KBM-7 (cell line): ENCODE measurements around the gene ADA.
"Not testable (repeated sequence)": the region's sequence is repeated elsewhere in the genome, so short reads cannot be mapped to it uniquely, and the experiment has no call there.

ENCODE experiments used
- DNase-seq: peaks from one replicate; pipeline ENCODE4 v3.0.0-alpha.2; 2015
- in situ Hi-C: fragments of 300-500 bp; cut with MboI; formaldehyde crosslinking; loops from 2 replicates; pipeline ENCODE4 v1.14.3; 2020; ENCODE audit warnings: low sequenced_read_pairs, low pct_unique_long_range_greater_than_20kb, mixed read lengths

Gene ADA

GRCh38 chr20:44681796-44682566, 30.5 kb upstream of the ADA start:
- in situ Hi-C loops: no loop called here
- DNase-seq: no peak

- in situ Hi-C loops: no loop called here
- DNase-seq: no peak
Measured at GRCh38 chr20:44678990-44679611, 27.6 kb upstream of the ADA start.

GRCh38 chr20:44678242-44678641, 26.7 kb upstream of the ADA start:
- DNase-seq: peak; percentile 39
- in situ Hi-C loops: no loop called here

- in situ Hi-C loops, DNase-seq: not testable (repeated sequence)
Measured at GRCh38 chr20:44672318-44672902, 20.9 kb upstream of the ADA start.

GRCh38 chr20:44671541-44671940, 20.0 kb upstream of the ADA start:
- in situ Hi-C loops: not testable (repeated sequence)
- DNase-seq: peak; percentile 62

GRCh38 chr20:44670851-44671250, 19.4 kb upstream of the ADA start:
- in situ Hi-C loops, DNase-seq: not testable (repeated sequence)

- in situ Hi-C loops: no loop called here
Measured at GRCh38 chr20:44666066-44666465, 14.6 kb upstream of the ADA start.

GRCh38 chr20:44664131-44664530, 12.6 kb upstream of the ADA start:
- in situ Hi-C loops: no loop called here
- peak; percentile 66 for DNase-seq

More at GRCh38 chr20:44666066-44666465, 14.6 kb upstream of the ADA start:
- DNase-seq: no peak

GRCh38 chr20:44662261-44662660, 10.8 kb upstream of the ADA start:
- in situ Hi-C loops: no loop called here
- DNase-seq: no peak

- DNase-seq: no peak
- in situ Hi-C loops: no loop called here
Measured at GRCh38 chr20:44660581-44660980, 9.1 kb upstream of the ADA start.

- DNase-seq: no peak
- in situ Hi-C loops: no loop called here
Measured at GRCh38 chr20:44659931-44660330, 8.4 kb upstream of the ADA start.

GRCh38 chr20:44658810-44659209, 7.3 kb upstream of the ADA start:
- no peak for DNase-seq
- in situ Hi-C loops: no loop called here

GRCh38 chr20:44657875-44658274, 6.4 kb upstream of the ADA start:
- no peak for DNase-seq
- in situ Hi-C loops: no loop called here

- in situ Hi-C loops: no loop called here
- DNase-seq: no peak
Measured at GRCh38 chr20:44656448-44656847, 4.9 kb upstream of the ADA start.

GRCh38 chr20:44654210-44654609, 2.7 kb upstream of the ADA start:
- DNase-seq, in situ Hi-C loops: not testable (repeated sequence)

- in situ Hi-C loops: no loop called here
- DNase-seq: no peak
Measured at GRCh38 chr20:44653546-44653945, 2.0 kb upstream of the ADA start.

GRCh38 chr20:44651434-44651683, 140 bp downstream of the ADA start:
- DNase-seq: no peak
- in situ Hi-C loops: no loop called here

GRCh38 chr20:44650771-44651433, 597 bp downstream of the ADA start:
- peak; percentile 38 for DNase-seq
- in situ Hi-C loops: no loop called here

- DNase-seq: no peak
- in situ Hi-C loops: no loop called here
Measured at GRCh38 chr20:44649976-44650375, 1.5 kb downstream of the ADA start.

- in situ Hi-C loops: no loop called here
- no peak for DNase-seq
Measured at GRCh38 chr20:44649126-44649525, 2.4 kb downstream of the ADA start.
